Measurements from ENCODE around the gene SHC2. TPM values are rescaled to one million over a fixed set of nuclear protein-coding genes. Genes with fewer than 3 reads are reported as not detected.

SHC2 gene
- total RNA-seq, 4 donors from 2014 or later = 7.3 to 20.2 (median 8.9) TPM

GRCh38 chr19:489418-490196 lies 28.8 kb upstream of the SHC2 start:
- TF ChIP-seq CTCF (IDR thresholded peaks at IDR 0.05; ENCODE audit: low read depth) = no peak

- no peak for TF ChIP-seq CTCF (IDR thresholded peaks at IDR 0.05; ENCODE audit: low read depth)
Measured at GRCh38 chr19:488505-489417, 27.9 kb upstream of the SHC2 start.

GRCh38 chr19:485583-486236 lies 24.9 kb upstream of the SHC2 start:
- no peak for TF ChIP-seq CTCF (IDR thresholded peaks at IDR 0.05; ENCODE audit: low read depth)

- no peak for TF ChIP-seq CTCF (IDR thresholded peaks at IDR 0.05; ENCODE audit: low read depth)
Measured at GRCh38 chr19:485077-485476, 24.2 kb upstream of the SHC2 start.

- no peak for TF ChIP-seq CTCF (IDR thresholded peaks at IDR 0.05; ENCODE audit: low read depth)
Measured at GRCh38 chr19:484494-484893, 23.7 kb upstream of the SHC2 start.

- no peak for TF ChIP-seq CTCF (IDR thresholded peaks at IDR 0.05; ENCODE audit: low read depth)
Measured at GRCh38 chr19:483332-484072, 22.7 kb upstream of the SHC2 start.
